Ascending aorta (tissue), 2 donors: Measurements from ENCODE around the gene TLR6. TPM values are rescaled to one million over a fixed set of nuclear protein-coding genes. Genes with fewer than 3 reads are reported as not detected.

Experiments
- DNase-seq, 2 donors: peaks; one replicate each; pipeline ENCODE4 v3.0.0-alpha.2; 2019; ENCODE audit warnings: low spot score in 2 of 2
- H3K27ac ChIP-seq, 2 donors: fragments of 200-600 bp; sonication (generic); one replicate each; pipeline ENCODE4 v1.5.1; 2016 to 2017; ENCODE audit warnings: mild to moderate bottlenecking in 1 of 2
- H3K27me3 ChIP-seq: fragments of 200-600 bp; sonication (generic); one replicate; pipeline ENCODE4 v1.5.1; 2017
- H3K36me3 ChIP-seq, 2 donors: fragments of 200-600 bp; sonication (generic); one replicate each; pipeline ENCODE4 v1.5.1; 2016
- H3K4me1 ChIP-seq, 2 donors: fragments of 200-600 bp; sonication (generic); one replicate each; pipeline ENCODE4 v1.5.1; 2016 to 2017; ENCODE audit warnings: mild to moderate bottlenecking in 1 of 2
- H3K4me3 ChIP-seq, 2 donors: fragments of 200-600 bp; sonication (generic); one replicate each; pipeline ENCODE4 v1.5.1; 2016 to 2017; ENCODE audit warnings: mild to moderate bottlenecking in 1 of 2
- H3K9me3 ChIP-seq, 2 donors: fragments of 200-600 bp; sonication (generic); one replicate each; pipeline ENCODE4 v1.5.1; 2016
- intact Hi-C: fragments of 100-400 bp; cut with DNase I; formaldehyde crosslinking; loops from one replicate; pipeline ENCODE4 v1.15.1; 2023
- total RNA-seq: library from RNA; depleted of rRNA; stranded (reverse); fragments of >200 nt; gene quantifications from one replicate; pipeline ENCODE4 v1.1.0, GENCODE V29; 2016
- TF ChIP-seq, protein P1 (sequence below), 3 experiments: fragments of 200-600 bp in 2 of 3; fragments of 450-650 bp in 1 of 3; sonication (generic) in 2 of 3; IDR thresholded peaks; one replicate each; pipeline ENCODE4 v1.5.1; 2016 to 2019; ENCODE audit warnings: antibody characterized with exemption in 3 of 3, mild to moderate bottlenecking in 1 of 3, moderate library complexity in 1 of 3

Gene TLR6
- total RNA-seq, 1 donor from 2014 or later, result 0.11 TPM

DNA sequence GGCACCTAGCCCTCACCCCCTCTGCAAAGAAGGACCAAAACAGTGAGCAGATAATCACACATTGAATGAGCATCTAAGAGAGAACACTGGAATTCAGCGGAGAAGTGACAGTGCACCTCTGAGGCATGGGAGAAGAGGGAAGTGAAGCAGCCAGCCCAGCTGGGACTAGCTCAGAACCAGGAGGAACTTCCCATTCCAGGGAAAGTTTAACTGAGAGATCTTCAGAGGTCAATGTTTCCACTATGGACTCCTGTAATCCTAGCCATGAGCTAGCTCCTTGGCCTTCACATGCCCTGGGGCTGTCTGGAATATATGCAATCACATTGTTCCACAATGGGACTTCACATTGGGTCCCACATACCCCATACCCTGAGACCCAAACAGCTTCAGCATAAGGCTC is 24.4 kb downstream of the TLR6 start:
- Histone ChIP-seq H3K4me1 (no peaks in the 10 kb centered on the region), H3K27ac (no peak overlapping the region), H3K36me3 (no peaks in the 10 kb centered on the region), H3K4me3 (no peak overlapping the region), H3K27me3 (no peaks in the 10 kb centered on the region), H3K9me3 (peaks cover 0 to 17% of the 10 kb centered on the region in 2 donors)
- intact Hi-C loops, result no loop called here
- no peak for DNase-seq
- TF ChIP-seq, protein P1, sequence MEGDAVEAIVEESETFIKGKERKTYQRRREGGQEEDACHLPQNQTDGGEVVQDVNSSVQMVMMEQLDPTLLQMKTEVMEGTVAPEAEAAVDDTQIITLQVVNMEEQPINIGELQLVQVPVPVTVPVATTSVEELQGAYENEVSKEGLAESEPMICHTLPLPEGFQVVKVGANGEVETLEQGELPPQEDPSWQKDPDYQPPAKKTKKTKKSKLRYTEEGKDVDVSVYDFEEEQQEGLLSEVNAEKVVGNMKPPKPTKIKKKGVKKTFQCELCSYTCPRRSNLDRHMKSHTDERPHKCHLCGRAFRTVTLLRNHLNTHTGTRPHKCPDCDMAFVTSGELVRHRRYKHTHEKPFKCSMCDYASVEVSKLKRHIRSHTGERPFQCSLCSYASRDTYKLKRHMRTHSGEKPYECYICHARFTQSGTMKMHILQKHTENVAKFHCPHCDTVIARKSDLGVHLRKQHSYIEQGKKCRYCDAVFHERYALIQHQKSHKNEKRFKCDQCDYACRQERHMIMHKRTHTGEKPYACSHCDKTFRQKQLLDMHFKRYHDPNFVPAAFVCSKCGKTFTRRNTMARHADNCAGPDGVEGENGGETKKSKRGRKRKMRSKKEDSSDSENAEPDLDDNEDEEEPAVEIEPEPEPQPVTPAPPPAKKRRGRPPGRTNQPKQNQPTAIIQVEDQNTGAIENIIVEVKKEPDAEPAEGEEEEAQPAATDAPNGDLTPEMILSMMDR (IDR thresholded peaks at IDR 0.05), result no peak

DNA sequence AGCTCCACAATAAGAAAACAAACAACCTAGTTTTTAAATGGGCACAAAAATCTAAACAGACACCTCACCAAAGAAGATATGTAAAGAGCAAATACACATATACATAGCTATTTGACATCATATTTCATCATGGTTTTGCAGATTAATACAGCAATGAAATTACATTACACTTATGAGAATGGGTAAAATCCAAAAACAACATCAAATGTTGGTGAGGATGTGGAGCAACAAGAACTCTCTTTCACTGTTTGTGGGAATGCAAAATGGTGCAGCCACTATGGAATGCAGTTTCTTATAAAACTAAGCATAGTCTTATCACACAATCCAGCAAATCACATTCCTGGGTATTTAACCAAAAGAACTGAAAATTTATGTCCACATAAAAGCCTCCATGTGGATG is 25.0 kb downstream of the TLR6 start:
- TF ChIP-seq, protein P1 (IDR thresholded peaks at IDR 0.05), result no peak
- intact Hi-C loops, result no loop called here
- no peak overlapping the region for H3K27ac ChIP-seq
- DNase-seq, result no peak
- H3K4me1 ChIP-seq, result no peaks in the 10 kb centered on the region
- no peak overlapping the region for H3K4me3 ChIP-seq
- H3K27me3 ChIP-seq, result no peaks in the 10 kb centered on the region
- no peaks in the 10 kb centered on the region for H3K36me3 ChIP-seq
- H3K9me3 ChIP-seq, result peaks cover 0 to 12% of the 10 kb centered on the region in 2 donors

DNA sequence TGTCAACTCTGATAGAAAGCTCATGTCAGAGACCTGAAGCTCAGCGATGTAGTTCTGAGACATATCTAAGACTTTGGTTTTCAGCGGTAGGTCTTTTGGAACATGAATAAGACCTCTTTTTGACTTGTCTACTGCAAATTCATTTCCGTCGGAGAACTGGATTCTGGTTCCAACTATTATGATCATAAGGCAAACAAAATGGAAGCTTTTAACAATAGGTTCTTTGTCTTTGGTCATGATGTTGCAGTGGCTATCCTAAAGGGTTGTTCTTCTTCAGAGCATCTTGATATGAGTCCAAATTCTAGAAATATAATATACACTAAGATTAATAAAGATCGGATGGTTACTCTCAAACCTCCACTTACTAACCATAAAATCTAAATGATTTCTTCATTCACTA is 27.4 kb downstream of the TLR6 start:
- Histone ChIP-seq H3K27ac (no peak overlapping the region), H3K4me3 (no peak overlapping the region), H3K9me3 (peaks cover 0 to 3% of the 10 kb centered on the region in 2 donors), H3K36me3 (no peaks in the 10 kb centered on the region), H3K4me1 (no peaks in the 10 kb centered on the region), H3K27me3 (no peaks in the 10 kb centered on the region)
- no peak for DNase-seq
- intact Hi-C loops, result no loop called here
- TF ChIP-seq, protein P1 (IDR thresholded peaks at IDR 0.05), result no peak

DNA sequence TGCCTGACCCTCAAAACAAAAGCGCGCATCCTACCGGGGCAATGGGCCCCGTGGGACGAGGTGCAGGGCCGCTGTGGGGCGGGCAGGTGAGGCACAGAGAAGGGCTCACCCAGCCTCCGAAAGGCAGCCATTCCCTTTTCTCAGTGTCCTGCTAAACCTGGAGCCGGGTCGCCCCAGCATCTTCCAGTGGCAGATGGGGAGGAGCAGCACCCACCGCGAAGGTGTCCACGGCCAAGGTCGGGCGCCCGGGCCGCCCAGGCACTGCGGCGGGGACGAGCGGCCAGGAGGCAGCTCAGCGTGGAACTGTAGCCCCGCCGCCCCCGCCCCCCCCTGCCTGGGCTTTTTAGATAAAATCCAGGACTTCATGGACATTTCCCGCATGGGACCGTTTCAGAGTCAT is 32.9 kb downstream of the TLR6 start:
- no peaks in the 10 kb centered on the region for H3K9me3 ChIP-seq
- TF ChIP-seq, protein P1 (IDR thresholded peaks at IDR 0.05), result no peak
- no peaks in the 10 kb centered on the region for H3K27me3 ChIP-seq
- intact Hi-C loops, result no loop called here
- no peak overlapping the region for H3K27ac ChIP-seq
- H3K4me3 ChIP-seq, result no peak overlapping the region
- DNase-seq, result no peak
- no peaks in the 10 kb centered on the region for H3K4me1 ChIP-seq
- no peaks in the 10 kb centered on the region for H3K36me3 ChIP-seq

DNA sequence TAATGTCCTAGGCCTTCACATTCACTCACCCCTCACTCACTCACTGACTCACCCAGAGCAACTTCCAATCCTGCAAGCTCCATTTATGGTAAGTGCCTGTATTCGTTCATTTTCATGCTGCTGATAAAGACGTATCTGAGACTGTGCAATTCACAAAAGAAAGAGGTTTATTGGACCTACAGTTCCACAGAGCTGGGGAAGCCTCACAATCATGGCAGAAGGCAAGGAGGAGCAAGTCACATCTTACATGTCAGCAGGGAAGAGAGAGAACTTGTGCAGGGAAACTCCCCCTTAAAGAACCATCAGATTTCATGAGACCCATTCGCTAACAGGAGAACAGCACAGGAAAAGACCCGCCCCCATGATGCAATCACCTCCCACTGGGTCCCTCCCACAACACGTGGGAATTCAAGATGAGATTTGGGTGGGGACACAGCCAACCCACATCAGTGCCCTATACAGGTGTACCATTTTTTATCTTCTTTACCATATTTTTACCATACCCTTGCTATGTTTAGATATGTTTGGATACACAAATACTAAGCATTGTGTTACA is 33.8 kb downstream of the TLR6 start:
- Histone ChIP-seq H3K4me3 (no peak overlapping the region), H3K27me3 (no peaks in the 10 kb centered on the region)
- no peak for DNase-seq

More for the DNA sequence above, 33.8 kb downstream of the TLR6 start:
- no peak overlapping the region for H3K27ac ChIP-seq
- H3K9me3 ChIP-seq, result no peaks in the 10 kb centered on the region
- TF ChIP-seq, protein P1 (IDR thresholded peaks at IDR 0.05), result no peak
- H3K36me3 ChIP-seq, result no peaks in the 10 kb centered on the region
- intact Hi-C loops, result no loop called here
- H3K4me1 ChIP-seq, result no peaks in the 10 kb centered on the region
